ENCODE data around the gene ATXN10.

ATXN10 gene

DNA sequence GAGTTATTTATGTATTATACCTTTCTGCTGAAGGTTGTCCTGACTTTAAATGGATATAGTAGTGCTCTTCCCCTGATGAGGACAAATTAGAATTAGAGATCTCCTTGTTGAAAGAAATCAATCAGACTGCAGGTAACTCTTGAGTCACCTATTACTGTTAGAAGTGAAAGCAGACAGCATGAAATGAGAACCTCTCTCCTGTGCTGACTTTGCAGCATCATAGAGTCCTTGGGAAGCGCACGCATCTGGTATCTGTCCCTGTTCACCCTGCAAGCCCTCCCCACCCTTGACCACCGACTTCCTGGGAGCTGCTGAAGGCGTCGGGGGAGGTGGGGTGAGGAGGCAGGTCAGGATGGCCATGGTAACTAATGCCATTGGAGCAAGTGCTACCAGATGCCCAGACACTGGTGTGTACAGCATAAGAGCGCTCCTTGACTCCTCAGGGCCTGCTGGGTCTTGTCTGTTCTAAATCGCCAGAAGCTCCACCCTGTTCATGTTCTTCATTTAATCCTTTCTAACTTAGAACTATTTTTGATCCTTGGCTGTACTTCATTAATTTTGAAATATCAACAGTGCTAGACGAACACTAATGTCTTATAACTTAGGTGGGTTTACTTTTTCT lies 161.4 kb downstream of the ATXN10 start:
- TF ChIP-seq CTCF (IDR thresholded peaks at IDR 0.05; ENCODE audit: insufficient read depth, missing control alignments), result no peak
- FAIRE-seq (no peak), DNase-seq (ENCODE audit: insufficient read length, low spot score) (no peak)

DNA sequence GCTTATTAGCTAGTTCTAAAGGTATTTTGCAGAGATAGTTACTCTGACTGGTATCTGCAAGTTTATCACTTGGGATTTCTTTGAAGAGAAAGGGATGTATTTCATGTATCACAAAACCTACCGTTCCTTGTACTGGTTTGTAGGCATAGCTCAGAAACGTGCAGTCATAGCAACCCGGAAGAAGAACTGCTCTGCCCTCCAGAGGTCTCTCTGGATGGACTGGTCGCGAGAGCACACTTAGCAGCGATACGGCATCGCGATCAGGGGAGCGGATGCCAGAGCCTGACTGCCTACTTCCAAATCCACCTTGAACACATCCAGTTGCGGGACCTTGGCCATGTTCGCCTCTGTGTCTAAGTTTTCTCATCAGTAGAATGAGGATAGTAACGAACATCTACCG lies 162.0 kb downstream of the ATXN10 start:
- DNase-seq (ENCODE audit: insufficient read length, low spot score) (no peak), FAIRE-seq (no peak)
- TF ChIP-seq CTCF (IDR thresholded peaks at IDR 0.05; ENCODE audit: insufficient read depth, missing control alignments), result no peak

- TF ChIP-seq CTCF (IDR thresholded peaks at IDR 0.05; ENCODE audit: insufficient read depth, missing control alignments), result no peak
- FAIRE-seq, result no peak
- DNase-seq (ENCODE audit: insufficient read length, low spot score), result no peak
Measured at GRCh38 chr22:45834241-45834640, 162.6 kb downstream of the ATXN10 start.

DNA sequence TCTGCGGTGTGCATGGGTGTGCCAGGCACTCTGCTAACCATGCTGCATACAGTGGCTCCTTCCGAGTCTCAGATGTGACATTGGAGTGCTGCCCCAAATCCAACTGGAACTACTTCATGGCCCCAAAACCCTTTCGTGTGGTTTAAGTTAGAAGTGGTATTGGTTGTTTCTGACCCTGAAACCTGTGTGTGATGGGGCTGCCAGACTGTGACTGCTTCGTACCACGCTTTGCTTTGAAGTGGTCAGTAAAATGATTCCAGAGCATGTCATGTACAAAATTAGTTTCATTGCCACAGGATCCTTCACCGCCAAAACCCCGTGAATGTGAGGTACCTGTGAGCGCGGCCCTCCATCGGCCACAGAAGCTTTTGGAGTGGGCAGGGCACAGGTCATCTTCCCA lies 163.2 kb downstream of the ATXN10 start:
- no peak for DNase-seq (ENCODE audit: insufficient read length, low spot score)
- no peak for FAIRE-seq
- TF ChIP-seq CTCF (IDR thresholded peaks at IDR 0.05; ENCODE audit: insufficient read depth, missing control alignments), result no peak

DNA sequence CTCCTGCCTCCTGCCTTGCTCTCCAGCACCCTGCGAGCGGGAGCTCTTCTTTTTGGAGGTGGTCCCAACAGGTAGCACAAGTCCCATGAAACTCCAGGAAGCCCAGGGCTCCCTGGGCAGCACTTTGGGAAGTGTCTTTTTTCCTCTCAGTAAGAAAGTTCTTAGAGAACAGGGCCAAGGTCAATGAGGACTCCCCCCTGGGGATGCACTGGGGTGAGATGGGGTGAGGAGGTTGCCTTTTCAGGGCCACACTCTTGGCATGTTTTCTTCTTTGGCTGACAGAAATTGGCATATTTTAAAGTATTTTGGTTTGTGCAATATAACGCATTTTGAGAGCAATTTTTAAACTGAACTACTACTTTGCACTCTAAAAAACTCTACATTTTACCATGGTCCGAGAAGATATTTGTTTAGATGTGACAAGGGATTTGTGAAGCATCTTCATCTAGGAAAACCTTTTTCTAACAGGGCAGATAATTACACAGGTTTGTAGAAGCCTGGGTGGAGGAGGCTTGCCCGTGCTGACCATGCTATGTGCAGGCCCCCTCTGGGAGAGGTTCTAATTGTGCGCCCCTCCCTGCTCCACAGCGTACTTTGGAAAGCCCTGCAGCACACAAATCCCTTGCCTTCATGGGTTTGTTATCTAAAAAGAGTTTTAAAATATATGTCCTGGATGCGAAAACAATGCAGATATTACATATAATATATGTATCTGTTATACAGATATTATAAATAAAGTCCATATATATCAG lies 165.0 kb downstream of the ATXN10 start:
- FAIRE-seq (no peak), DNase-seq (ENCODE audit: insufficient read length, low spot score) (no peak)
- no peak for TF ChIP-seq CTCF (IDR thresholded peaks at IDR 0.05; ENCODE audit: insufficient read depth, missing control alignments)

GRCh38 chr22:45837508-45837907 lies 165.9 kb downstream of the ATXN10 start:
- DNase-seq (ENCODE audit: insufficient read length, low spot score) (no peak), FAIRE-seq (no peak)
- TF ChIP-seq CTCF (IDR thresholded peaks at IDR 0.05; ENCODE audit: insufficient read depth, missing control alignments), result no peak

DNA sequence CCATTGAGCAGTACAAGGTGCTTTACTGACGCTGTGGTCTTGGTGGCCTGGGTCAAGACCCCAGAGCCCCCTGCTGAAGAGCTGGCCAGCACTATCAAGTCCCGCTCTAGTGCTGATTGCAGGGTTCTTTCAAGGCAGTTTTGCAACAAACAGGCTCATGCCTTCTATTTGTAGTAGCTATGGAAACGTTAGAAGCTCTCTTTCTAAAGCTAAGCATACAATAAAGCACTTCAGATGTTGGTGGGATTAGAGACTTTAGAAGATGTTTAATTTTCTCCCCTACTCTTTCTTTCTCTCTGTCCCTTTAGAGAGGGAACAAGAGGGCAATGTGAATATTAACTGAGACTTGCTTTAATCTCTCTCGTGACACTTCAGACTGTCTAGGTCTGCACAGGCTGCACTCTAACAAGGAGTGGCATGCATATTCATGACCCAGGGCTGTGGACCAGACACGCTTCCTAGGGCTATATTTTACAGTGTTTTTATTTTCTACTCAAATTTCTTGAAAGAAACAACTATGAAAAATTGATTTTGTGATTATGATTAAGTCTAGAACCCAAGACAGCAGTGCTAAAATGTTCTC lies 166.8 kb downstream of the ATXN10 start:
- no peak for TF ChIP-seq CTCF (IDR thresholded peaks at IDR 0.05; ENCODE audit: insufficient read depth, missing control alignments)
- DNase-seq (ENCODE audit: insufficient read length, low spot score) (no peak), FAIRE-seq (no peak)

All from D721Med (cell line).